Effector memory CD4-positive, alpha-beta T cell (primary cell): ENCODE measurements around the gene TSPAN5.

Source experiments
- DNase-seq, 3 donors: peaks; one replicate each; pipeline ENCODE4 v3.0.0-alpha.2; 2020
- H3K27ac ChIP-seq: 2 replicates; pipeline ENCODE4 v1.7.0; 2013; ENCODE audit warnings: mild to moderate bottlenecking, low read length, moderate library complexity; ENCODE audit not compliant: insufficient read depth, poor library complexity, severe bottlenecking
- H3K27me3 ChIP-seq: replicated peaks from 2 replicates; pipeline ENCODE4 v1.7.0; 2013; ENCODE audit warnings: mild to moderate bottlenecking, low read length; ENCODE audit not compliant: insufficient read depth, control insufficient read depth, poor library complexity, severe bottlenecking
- H3K36me3 ChIP-seq: 2 replicates; pipeline ENCODE4 v1.7.0; 2013; ENCODE audit warnings: mild to moderate bottlenecking, low read length, moderate library complexity; ENCODE audit not compliant: control insufficient read depth, insufficient read depth
- H3K4me1 ChIP-seq: 2 replicates; pipeline ENCODE4 v1.7.0; 2013; ENCODE audit warnings: low read length, mild to moderate bottlenecking; ENCODE audit not compliant: control insufficient read depth, insufficient read depth, poor library complexity, severe bottlenecking
- H3K4me3 ChIP-seq: 2 replicates; pipeline ENCODE4 v1.7.0; 2013; ENCODE audit warnings: low read length, low read depth, mild to moderate bottlenecking; ENCODE audit not compliant: insufficient read depth, poor library complexity, severe bottlenecking
- H3K9me3 ChIP-seq: 2 replicates; pipeline ENCODE4 v1.7.0; 2013; ENCODE audit warnings: mild to moderate bottlenecking, low read length, moderate library complexity; ENCODE audit not compliant: control insufficient read depth

Gene TSPAN5

GRCh38 chr4:98613453-98614075 is 44.8 kb downstream of the TSPAN5 start:
- no peaks in the 10 kb centered on the region for H3K9me3 ChIP-seq
- no peak for DNase-seq
- H3K4me1 ChIP-seq, result no peaks in the 10 kb centered on the region
- H3K4me3 ChIP-seq, result no peak overlapping the region
- H3K27ac ChIP-seq, result no peak overlapping the region
- no peaks in the 10 kb centered on the region for H3K36me3 ChIP-seq
- H3K27me3 ChIP-seq, result no peaks in the 10 kb centered on the region

DNA sequence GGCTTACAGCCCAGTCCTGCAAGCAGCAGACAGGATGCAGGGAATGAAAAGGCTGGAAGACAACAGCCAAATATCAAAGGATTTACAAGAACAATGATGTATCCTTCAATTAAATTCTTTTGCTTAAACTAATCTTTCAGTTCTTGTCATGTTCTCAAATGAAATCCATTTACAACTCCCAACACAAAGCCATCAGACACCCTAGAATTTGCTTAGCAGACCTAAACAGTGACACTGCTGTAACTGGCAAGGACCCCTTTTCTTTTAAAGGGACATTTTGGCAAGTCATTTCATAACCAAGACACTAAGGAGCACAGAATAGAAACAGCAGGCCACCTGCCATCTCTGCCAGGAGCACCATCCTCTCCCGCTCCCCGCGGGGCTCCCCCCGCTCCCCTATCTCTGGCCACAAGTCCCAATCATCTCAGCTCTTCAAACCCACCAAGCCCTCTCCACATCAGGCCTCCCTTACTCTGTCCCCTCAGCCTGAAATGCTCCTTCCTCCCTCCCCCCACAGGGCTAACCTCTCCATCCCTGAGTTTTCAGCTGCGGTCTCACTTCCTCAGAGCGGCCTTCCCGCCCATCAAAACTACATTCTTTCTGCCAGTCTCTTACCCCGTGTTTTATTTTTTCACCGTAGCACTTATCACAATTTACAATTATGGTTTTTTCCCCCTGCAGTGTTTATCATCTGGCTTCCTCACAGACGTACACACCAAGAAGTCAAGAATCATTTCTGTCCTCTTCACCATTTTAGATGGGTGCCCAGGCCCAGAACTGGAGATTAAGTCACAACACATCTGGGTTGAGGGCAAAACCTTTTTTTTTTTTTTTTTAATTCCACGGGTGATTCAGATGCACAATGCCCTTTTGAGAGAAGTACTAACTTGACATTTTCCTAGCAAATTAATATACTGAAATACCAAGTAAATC is 45.8 kb downstream of the TSPAN5 start:
- no peak for DNase-seq
- no peaks in the 10 kb centered on the region for H3K27me3 ChIP-seq
- no peaks in the 10 kb centered on the region for H3K4me1 ChIP-seq
- no peak overlapping the region for H3K4me3 ChIP-seq
- H3K9me3 ChIP-seq, result no peaks in the 10 kb centered on the region
- H3K36me3 ChIP-seq, result no peaks in the 10 kb centered on the region
- no peak overlapping the region for H3K27ac ChIP-seq

GRCh38 chr4:98611677-98612317 is 46.6 kb downstream of the TSPAN5 start:
- no peaks in the 10 kb centered on the region for H3K36me3 ChIP-seq
- no peaks in the 10 kb centered on the region for H3K4me1 ChIP-seq
- no peaks in the 10 kb centered on the region for H3K27me3 ChIP-seq
- H3K9me3 ChIP-seq, result no peaks in the 10 kb centered on the region
- no peak overlapping the region for H3K4me3 ChIP-seq
- H3K27ac ChIP-seq, result no peak overlapping the region
- DNase-seq, result no peak

GRCh38 chr4:98610926-98611676 is 47.3 kb downstream of the TSPAN5 start:
- Histone ChIP-seq H3K4me3 (no peak overlapping the region), H3K27me3 (no peaks in the 10 kb centered on the region), H3K27ac (no peak overlapping the region), H3K9me3 (no peaks in the 10 kb centered on the region), H3K4me1 (no peaks in the 10 kb centered on the region), H3K36me3 (no peaks in the 10 kb centered on the region)
- DNase-seq, result no peak

- Histone ChIP-seq H3K36me3 (no peaks in the 10 kb centered on the region), H3K27ac (no peak overlapping the region), H3K4me1 (no peaks in the 10 kb centered on the region), H3K27me3 (no peaks in the 10 kb centered on the region), H3K9me3 (no peaks in the 10 kb centered on the region), H3K4me3 (no peak overlapping the region)
- DNase-seq, result no peak
Observed at GRCh38 chr4:98610431-98610830, 48.0 kb downstream of the TSPAN5 start.

GRCh38 chr4:98609934-98610333 is 48.5 kb downstream of the TSPAN5 start:
- Histone ChIP-seq H3K4me1 (no peaks in the 10 kb centered on the region), H3K9me3 (no peaks in the 10 kb centered on the region), H3K27ac (no peak overlapping the region), H3K4me3 (no peak overlapping the region), H3K36me3 (no peaks in the 10 kb centered on the region), H3K27me3 (no peaks in the 10 kb centered on the region)
- DNase-seq, result no peak

GRCh38 chr4:98608356-98608755 is 50.1 kb downstream of the TSPAN5 start:
- Histone ChIP-seq H3K4me3 (no peak overlapping the region), H3K27ac (no peak overlapping the region), H3K4me1 (peaks cover 7% of the 10 kb centered on the region), H3K36me3 (no peaks in the 10 kb centered on the region), H3K27me3 (no peaks in the 10 kb centered on the region), H3K9me3 (no peaks in the 10 kb centered on the region)
- DNase-seq, result no peak

DNA sequence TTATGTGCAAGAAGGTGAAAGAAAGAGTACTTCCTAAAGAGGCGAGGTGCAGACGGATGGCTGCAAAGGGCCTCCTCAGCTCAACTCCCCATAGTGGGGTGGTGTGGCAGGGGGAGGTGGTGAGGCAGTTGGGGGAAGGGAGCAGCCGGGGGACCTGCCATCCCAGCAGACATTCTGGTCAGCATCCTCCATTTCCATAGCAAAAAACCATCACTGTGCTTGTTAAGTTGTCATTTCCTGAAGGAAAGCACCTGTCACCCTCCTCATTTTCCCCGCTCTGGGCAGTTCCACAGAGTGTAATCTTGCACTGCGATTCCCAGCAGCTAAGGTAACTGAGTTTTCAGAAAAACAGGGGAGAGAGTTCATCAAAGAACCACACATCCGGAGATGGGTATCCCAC is 51.5 kb downstream of the TSPAN5 start:
- H3K4me1 ChIP-seq, result peaks cover 15% of the 10 kb centered on the region
- no peaks in the 10 kb centered on the region for H3K36me3 ChIP-seq
- H3K9me3 ChIP-seq, result no peaks in the 10 kb centered on the region
- H3K27ac ChIP-seq, result no peak overlapping the region
- no peaks in the 10 kb centered on the region for H3K27me3 ChIP-seq
- H3K4me3 ChIP-seq, result no peak overlapping the region
- DNase-seq, result no peak

DNA sequence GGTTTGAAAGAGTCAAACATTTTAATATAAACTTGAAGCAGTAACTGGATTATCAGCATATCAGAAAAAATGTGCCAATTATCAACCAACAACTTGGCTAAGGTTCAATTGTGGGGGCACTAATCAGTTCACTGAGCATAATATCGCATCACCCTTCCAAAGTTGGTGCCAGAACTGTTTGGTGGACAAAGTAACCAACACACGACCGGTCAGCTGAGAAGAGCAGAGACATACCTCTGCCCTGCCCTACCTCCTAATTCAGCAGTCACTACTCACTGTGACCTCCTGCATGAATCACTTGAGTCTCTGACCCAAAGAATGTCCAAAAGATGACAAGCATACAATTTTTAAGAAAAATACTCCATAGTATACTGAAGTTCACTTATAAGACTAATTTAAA is 53.2 kb downstream of the TSPAN5 start:
- Histone ChIP-seq H3K4me1 (peaks cover 15% of the 10 kb centered on the region), H3K36me3 (no peaks in the 10 kb centered on the region), H3K4me3 (no peak overlapping the region), H3K27me3 (no peaks in the 10 kb centered on the region), H3K27ac (no peak overlapping the region), H3K9me3 (no peaks in the 10 kb centered on the region)
- no peak for DNase-seq
